ENCODE measurements around the gene SIRT7. TPM values are rescaled to one million over a fixed set of nuclear protein-coding genes. Genes with fewer than 3 reads are reported as not detected.
"Not testable (repeated sequence)": the region's sequence is repeated elsewhere in the genome, so short reads cannot be mapped to it uniquely, and the experiment has no call there.

SIRT7 gene
- total and polyA plus RNA-seq, 12 donors: 4.2 to 49.8 (median 14.6) TPM

GRCh38 chr17:81955756-81956544 is 38.0 kb upstream of the SIRT7 start:
- Histone ChIP-seq H3K9me3 (replicated peaks in 1 of 3) (no peaks in the 10 kb centered on the region), H3K4me1 (replicated peaks in 1 of 2) (peaks cover 9 to 11% of the 10 kb centered on the region in 2 donors), H3K4me3 (no peak overlapping the region), H3K27me3 (peaks cover 19% of the 10 kb centered on the region), H3K36me3 (replicated peaks in 1 of 2) (no peaks in the 10 kb centered on the region), H3K27ac (no peak overlapping the region)
- intact Hi-C loops (cut with DNase I): no loop called here
- DNase-seq: no peak
- TF ChIP-seq, protein P1, sequence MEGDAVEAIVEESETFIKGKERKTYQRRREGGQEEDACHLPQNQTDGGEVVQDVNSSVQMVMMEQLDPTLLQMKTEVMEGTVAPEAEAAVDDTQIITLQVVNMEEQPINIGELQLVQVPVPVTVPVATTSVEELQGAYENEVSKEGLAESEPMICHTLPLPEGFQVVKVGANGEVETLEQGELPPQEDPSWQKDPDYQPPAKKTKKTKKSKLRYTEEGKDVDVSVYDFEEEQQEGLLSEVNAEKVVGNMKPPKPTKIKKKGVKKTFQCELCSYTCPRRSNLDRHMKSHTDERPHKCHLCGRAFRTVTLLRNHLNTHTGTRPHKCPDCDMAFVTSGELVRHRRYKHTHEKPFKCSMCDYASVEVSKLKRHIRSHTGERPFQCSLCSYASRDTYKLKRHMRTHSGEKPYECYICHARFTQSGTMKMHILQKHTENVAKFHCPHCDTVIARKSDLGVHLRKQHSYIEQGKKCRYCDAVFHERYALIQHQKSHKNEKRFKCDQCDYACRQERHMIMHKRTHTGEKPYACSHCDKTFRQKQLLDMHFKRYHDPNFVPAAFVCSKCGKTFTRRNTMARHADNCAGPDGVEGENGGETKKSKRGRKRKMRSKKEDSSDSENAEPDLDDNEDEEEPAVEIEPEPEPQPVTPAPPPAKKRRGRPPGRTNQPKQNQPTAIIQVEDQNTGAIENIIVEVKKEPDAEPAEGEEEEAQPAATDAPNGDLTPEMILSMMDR (IDR thresholded peaks at IDR 0.05): no peak
- no peak for TF ChIP-seq POLR2A (IDR thresholded peaks at IDR 0.05)
- WGBS, 4 donors: 41 to 81% (median 71%) methylated on average over 5 to 13 of the region's 13 CpGs

DNA sequence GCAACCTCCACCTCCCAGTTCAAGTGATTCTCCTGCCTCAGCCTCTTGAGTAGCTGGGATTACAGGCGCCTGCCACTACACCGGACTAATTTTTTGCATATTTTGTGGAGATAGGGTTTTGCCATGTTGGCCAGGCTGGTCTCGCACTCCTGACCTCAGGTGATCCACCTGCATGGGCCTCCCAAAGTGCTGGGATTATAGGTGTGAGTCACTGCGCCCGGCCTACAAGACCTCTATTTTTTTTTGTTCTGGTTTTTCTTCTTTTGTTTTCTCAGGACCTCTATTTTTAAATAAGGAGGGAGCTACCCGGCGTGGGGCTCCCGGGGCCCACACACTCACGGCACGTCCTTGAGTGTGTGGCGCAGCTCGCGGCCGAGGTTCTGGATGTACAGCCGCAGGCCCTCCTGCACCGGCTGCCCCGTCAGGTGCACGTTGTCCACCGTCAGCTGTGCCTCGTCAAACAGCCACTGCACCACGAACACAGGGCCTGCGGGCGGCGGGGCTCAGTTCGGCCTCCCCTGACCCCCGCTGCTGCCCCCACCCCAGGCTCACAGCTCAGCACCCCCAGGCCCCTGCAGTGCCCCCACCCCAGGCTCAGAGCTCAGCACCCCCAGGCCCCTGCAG is 37.2 kb upstream of the SIRT7 start:
- Histone ChIP-seq H3K36me3 (replicated peaks in 1 of 2) (no peaks in the 10 kb centered on the region), H3K4me1 (replicated peaks in 1 of 2) (peaks cover 5 to 8% of the 10 kb centered on the region in 2 donors), H3K4me3 (no peak overlapping the region), H3K27me3 (peaks cover 14% of the 10 kb centered on the region), H3K27ac (no peak overlapping the region), H3K9me3 (replicated peaks in 1 of 3) (no peaks in the 10 kb centered on the region)
- no peak for TF ChIP-seq POLR2A (IDR thresholded peaks at IDR 0.05)
- TF ChIP-seq, protein P1 (IDR thresholded peaks at IDR 0.05): no peak
- intact Hi-C loops (cut with DNase I): no loop called here
- 84 to 96% (median 91%) methylated on average over 14 to 26 of the region's 26 CpGs for WGBS, 4 donors
- no peak for DNase-seq

- DNase-seq: no peak
- intact Hi-C loops (cut with DNase I): no loop called here
- 81 to 88% (median 83%) methylated on average over 9 to 19 of the region's 19 CpGs for WGBS, 4 donors
- TF ChIP-seq, protein P1 (IDR thresholded peaks at IDR 0.05): no peak
- TF ChIP-seq POLR2A (IDR thresholded peaks at IDR 0.05): no peak
- Histone ChIP-seq H3K36me3 (replicated peaks in 1 of 2) (no peaks in the 10 kb centered on the region), H3K4me3 (no peak overlapping the region), H3K4me1 (replicated peaks in 1 of 2) (peaks cover 0 to 3% of the 10 kb centered on the region in 2 donors), H3K27ac (no peak overlapping the region), H3K27me3 (peaks cover 8% of the 10 kb centered on the region), H3K9me3 (replicated peaks in 1 of 3) (no peaks in the 10 kb centered on the region)
Measured at GRCh38 chr17:81954131-81955057, 36.4 kb upstream of the SIRT7 start.

DNA sequence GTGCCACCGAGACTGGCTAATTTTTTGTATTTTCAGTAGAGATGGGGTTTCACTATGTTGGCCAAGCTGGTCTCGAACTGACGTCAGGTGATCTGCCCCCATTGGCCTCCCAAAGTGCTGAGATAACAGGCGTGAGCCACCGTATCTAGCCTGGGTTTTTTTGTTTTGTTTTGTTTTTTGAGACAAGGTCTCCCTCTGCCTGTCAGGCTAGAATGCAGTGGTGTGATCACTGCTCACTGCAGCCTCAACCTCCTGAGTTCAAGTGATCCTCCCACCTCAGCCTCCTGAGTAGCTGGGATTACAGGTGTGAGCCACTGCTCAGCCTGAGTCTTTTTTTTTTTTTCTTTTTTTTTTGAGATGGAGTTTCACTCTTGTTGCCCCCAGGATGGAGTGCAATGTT is 35.5 kb upstream of the SIRT7 start:
- intact Hi-C loops (cut with DNase I); H3K27ac ChIP-seq; H3K36me3 ChIP-seq (replicated peaks in 1 of 2); H3K27me3 ChIP-seq; H3K9me3 ChIP-seq (replicated peaks in 1 of 3); DNase-seq; H3K4me1 ChIP-seq (replicated peaks in 1 of 2); H3K4me3 ChIP-seq: not testable (repeated sequence)
- WGBS, 4 donors: 67 to 82% (median 77%) methylated on average over 5 of the region's 5 CpGs

All from adrenal gland (tissue), 12 donors.